HepG2 (cell line): ENCODE results near the gene DDTL. TPM values are rescaled to one million over a fixed set of nuclear protein-coding genes. Genes with fewer than 3 reads are reported as not detected.
"Not testable (repeated sequence)": the region's sequence is repeated elsewhere in the genome, so short reads cannot be mapped to it uniquely, and the experiment has no call there.

ENCODE experiments used
- ATAC-seq: fragments of 200-7000 bp; cut with Tn5 transposase; 3 replicates; pipeline ENCODE4 v1.9.1; 2020; ENCODE audit warnings: mild to moderate bottlenecking, moderate library complexity
- BruUV-seq: library from RNA; stranded (reverse); fragments of 400-500 nt; replicated peaks from 2 replicates; lab custom pipeline; 2021; lab: Mats Ljungman, UMichigan
- CTCF ChIA-PET: fragments of 300-600 bp; formaldehyde crosslinking; extraction: SDS; loops from one replicate; lab custom pipeline; 2021; ENCODE audit warnings: low total read pairs, inconsistent platforms, low intra/inter-chr PET ratio; lab: Yijun Ruan, JAX
- POLR2A ChIA-PET: fragments of 350-600 bp; sonication (Branson Sonifier 250); formaldehyde crosslinking; loops from one replicate; lab custom pipeline; 2020; ENCODE audit warnings: antibody characterized with exemption, inconsistent platforms; lab: Yijun Ruan, JAX
- DNase-seq: peaks from one replicate; pipeline ENCODE4 v3.0.0-alpha.2; 2015; ENCODE audit warnings: low spot score
- FAIRE-seq: peaks from 3 replicates; lab custom pipeline; 2011; peaks lifted over from hg19 to GRCh38; lab: Jason Lieb, UNC
- H2AFZ ChIP-seq: one replicate; pipeline ENCODE4 v1.6.1; 2011; ENCODE audit warnings: low read length, inconsistent platforms
- H3K27ac ChIP-seq: fragments of 300-600 bp; 3 replicates; pipeline ENCODE4 v1.8.0; 2011; ENCODE audit warnings: mixed run types, mild to moderate bottlenecking, mixed read lengths, low read length, inconsistent platforms; ENCODE audit not compliant: insufficient read depth; ENCODE audit errors: extremely low read length
- H3K27me3 ChIP-seq, 2 experiments: fragments of 200-600 bp in 1 of 2; 2 replicates in 1 of 2; 3 replicates in 1 of 2; pipeline versions ENCODE4 v1.6.0 to v1.8.0; 2011; ENCODE audit warnings: low read length in 2 of 2, mild to moderate bottlenecking in 2 of 2, moderate library complexity in 2 of 2, inconsistent platforms in 1 of 2; ENCODE audit not compliant: insufficient read depth in 2 of 2, control insufficient read depth in 1 of 2
- H3K36me3 ChIP-seq, 2 experiments: fragments of 200-600 bp in 1 of 2; replicated peaks in 1 of 2; 2 replicates in 1 of 2; 3 replicates in 1 of 2; pipeline versions ENCODE4 v1.5.1 to v1.8.0; 2011; ENCODE audit warnings: low read length in 2 of 2, inconsistent platforms in 1 of 2; ENCODE audit not compliant: insufficient read depth in 2 of 2, control insufficient read depth in 1 of 2
- H3K4me1 ChIP-seq: 2 replicates; pipeline ENCODE4 v1.5.1; 2012; ENCODE audit warnings: low read length, inconsistent platforms; ENCODE audit not compliant: insufficient read depth
- H3K4me2 ChIP-seq: 2 replicates; pipeline ENCODE4 v1.6.0; 2011; ENCODE audit warnings: low read depth, low read length, inconsistent platforms
- H3K4me3 ChIP-seq, 3 experiments: fragments of 200-600 bp in 1 of 3; sonication (generic), shearing (Covaris generic) in 1 of 3; replicated peaks in 1 of 3; 2 replicates each; pipeline ENCODE4 v1.5.1; 2011 to 2016; ENCODE audit warnings: low read length in 3 of 3, inconsistent platforms in 2 of 3, low read depth in 2 of 3, mild to moderate bottlenecking in 2 of 3, control low read depth in 1 of 3, mixed read lengths in 1 of 3; ENCODE audit not compliant: insufficient read depth in 1 of 3
- H3K79me2 ChIP-seq: one replicate; pipeline ENCODE4 v1.6.1; 2011; ENCODE audit warnings: low read length, inconsistent platforms; ENCODE audit not compliant: insufficient read depth
- H3K9ac ChIP-seq: 2 replicates; pipeline ENCODE4 v1.6.0; 2011; ENCODE audit warnings: mild to moderate bottlenecking, low read depth, low read length, inconsistent platforms; ENCODE audit not compliant: insufficient read depth
- H3K9me3 ChIP-seq: 2 replicates; pipeline ENCODE4 v1.5.1; 2012; ENCODE audit warnings: mild to moderate bottlenecking, low read length
- H4K20me1 ChIP-seq: 2 replicates; pipeline ENCODE4 v1.6.0; 2011; ENCODE audit warnings: inconsistent platforms, mild to moderate bottlenecking, low read length, moderate library complexity; ENCODE audit not compliant: insufficient read depth
- SAP130 ChIP-seq: IDR thresholded peaks from 2 replicates; pipeline ENCODE4 v1.6.1; 2016; ENCODE audit warnings: low read depth
- WGBS: methylation state at CpG from one replicate; pipeline ENCODE4 v1.1.6; 2017; ENCODE audit warnings: low lambda C conversion rate; 5-methylcytosine and 5-hydroxymethylcytosine counted together
- in situ Hi-C: cut with HindIII; loops from 2 replicates; pipeline ENCODE4 v1.10.0; 2017; ENCODE audit warnings: low pct_unique_long_range_greater_than_20kb; ENCODE audit not compliant: extremely low pct_ligation_motif_present
- intact Hi-C: fragments of 100-400 bp; cut with micrococcal nuclease; formaldehyde crosslinking; loops from one replicate; pipeline ENCODE4 v1.10.0; 2022; ENCODE audit not compliant: unreplicated experiment
- polyA plus RNA-seq, 8 experiments: library from polyadenylated mRNA; depleted of rRNA in 3 of 8; stranded (reverse) in 7 of 8; unstranded in 1 of 8; fragments of >200 nt; fragmentation: Illumina TruSeq in 4 of 8; extraction: Trizol in 4 of 8; gene quantifications; 2 replicates each; pipeline versions ENCODE4 v1.2.1 to v1.2.3, GENCODE V29; 2011 to 2016; ENCODE audit warnings: low read depth in 4 of 8, missing spikeins in 1 of 8, mixed read lengths in 1 of 8; ENCODE audit not compliant: insufficient read depth in 1 of 8
- total RNA-seq, 5 experiments: library from RNA; depleted of rRNA; stranded (reverse); fragments of >200 nt; fragmentation: Illumina TruSeq; extraction: Trizol; gene quantifications; 2 replicates each; pipeline ENCODE4 v1.2.3, GENCODE V29; 2016; ENCODE audit warnings: low read depth in 1 of 5

The DDTL gene
- total and polyA plus RNA-seq, 2 of the 13 experiments (the other 11 are each of a cell fraction or from before 2014, with no cell fraction given): 0.31 TPM; not detected in 1

- peaks cover 4 to 21% of the 10 kb centered on the region in 2 experiments for H3K36me3 ChIP-seq
- H3K4me3 ChIP-seq, H2AFZ ChIP-seq, H3K9me3 ChIP-seq, H3K4me1 ChIP-seq, in situ Hi-C loops, DNase-seq, CTCF ChIA-PET, H3K79me2 ChIP-seq, POLR2A ChIA-PET, H3K27me3 ChIP-seq, H3K27ac ChIP-seq, intact Hi-C loops, H3K4me2 ChIP-seq, H3K9ac ChIP-seq, H4K20me1 ChIP-seq: not testable (repeated sequence)
- TSS peak; percentile 83 for BruUV-seq
- 3% methylated on average over 6 of the region's 27 CpGs for WGBS
- TF ChIP-seq SAP130 (CRISPR knock-in tag): peak; percentile 33; the same call in 1 of the 2 replicates
- ATAC-seq (peak; percentile 72), FAIRE-seq (peak; percentile 72)
Observed at GRCh38 chr22:23974836-23975352, 8.2 kb downstream of the DDTL start.

- H3K9ac ChIP-seq, CTCF ChIA-PET, H3K27ac ChIP-seq, DNase-seq, H3K36me3 ChIP-seq, H2AFZ ChIP-seq, POLR2A ChIA-PET, in situ Hi-C loops, intact Hi-C loops, FAIRE-seq, H4K20me1 ChIP-seq, H3K4me2 ChIP-seq, H3K79me2 ChIP-seq, BruUV-seq, H3K9me3 ChIP-seq, H3K4me3 ChIP-seq, ATAC-seq, H3K4me1 ChIP-seq, H3K27me3 ChIP-seq: not testable (repeated sequence)
- no CpG with 5 or more reads among the region's 12 CpGs for WGBS
Observed at GRCh38 chr22:23977304-23977703, 10.6 kb downstream of the DDTL start.

DNA sequence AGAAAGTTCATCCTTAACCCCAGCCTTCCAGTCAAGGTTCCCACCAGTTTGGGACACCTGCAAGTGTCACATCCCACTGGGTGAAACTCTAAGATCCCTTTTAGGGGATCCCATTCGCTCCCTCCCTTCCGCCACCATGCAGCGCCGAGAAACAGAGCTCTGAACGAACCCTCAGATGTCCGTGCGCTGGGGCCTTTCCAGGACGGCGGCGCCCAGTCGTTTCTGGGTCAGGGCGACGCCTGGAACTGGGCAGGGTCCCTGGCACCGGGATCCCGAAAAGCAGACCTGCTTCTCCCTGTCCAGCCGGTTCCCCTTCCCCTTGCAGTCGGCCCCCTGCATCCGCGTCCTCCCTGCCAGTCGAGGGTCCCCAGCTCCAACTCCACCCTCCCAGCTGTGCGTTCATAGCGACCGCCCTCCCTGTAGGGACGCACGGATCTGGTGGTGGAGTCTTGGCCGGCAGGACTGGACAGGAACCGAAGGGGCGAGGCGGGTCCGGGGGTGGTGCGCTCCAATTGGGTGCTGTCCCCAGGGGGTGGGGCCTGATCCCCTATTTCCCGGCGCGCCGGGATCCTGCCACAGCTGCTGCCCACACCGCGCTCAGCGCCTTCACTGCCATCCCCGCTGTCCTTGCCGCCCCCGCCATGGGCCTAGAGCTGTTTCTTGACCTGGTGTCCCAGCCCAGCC, 13.0 kb downstream of the DDTL start, which contains the start of gene GSTT2:
Gene GSTT2, plus strand, starts transcription at position 578 of the 684 bp plus-strand sequence.
- POLR2A ChIA-PET, FAIRE-seq, H3K4me3 ChIP-seq, BruUV-seq, H3K4me2 ChIP-seq, CTCF ChIA-PET, H3K4me1 ChIP-seq, H4K20me1 ChIP-seq, H3K36me3 ChIP-seq, H3K27me3 ChIP-seq, intact Hi-C loops, H3K9ac ChIP-seq, in situ Hi-C loops, H3K9me3 ChIP-seq, DNase-seq, H3K27ac ChIP-seq, H2AFZ ChIP-seq, H3K79me2 ChIP-seq: not testable (repeated sequence)
- no CpG with 5 or more reads among the region's 41 CpGs for WGBS
- ATAC-seq: peak; percentile 93

GRCh38 chr22:23980567-23980966, 13.9 kb downstream of the DDTL start:
- BruUV-seq, H3K79me2 ChIP-seq, H3K4me1 ChIP-seq, H3K27ac ChIP-seq, in situ Hi-C loops, ATAC-seq, intact Hi-C loops, H3K4me3 ChIP-seq, H3K9ac ChIP-seq, FAIRE-seq, H3K4me2 ChIP-seq, H4K20me1 ChIP-seq, H3K27me3 ChIP-seq, DNase-seq, H3K36me3 ChIP-seq, CTCF ChIA-PET, H3K9me3 ChIP-seq, POLR2A ChIA-PET, H2AFZ ChIP-seq: not testable (repeated sequence)
- no CpG with 5 or more reads among the region's 7 CpGs for WGBS
